ENCODE results near the gene RUNX2. TPM values are rescaled to one million over a fixed set of nuclear protein-coding genes. Genes with fewer than 3 reads are reported as not detected.

RUNX2 gene
- total and polyA plus RNA-seq, 2 donors from 2014 or later: 2.3 to 4.7 TPM

GRCh38 chr6:45678285-45678607 is 350.1 kb downstream of the RUNX2 start:
- intact Hi-C loops (cut with DNase I): no loop called here
- Histone ChIP-seq H3K4me1 (ENCODE audit: control insufficient read depth in 2 of 3, insufficient read depth in 2 of 3, low read depth in 1 of 3, low read length in 3 of 3) (peaks cover 0 to 10% (median 6%) of the 10 kb centered on the region in 3 donors), H3K4me3 (ENCODE audit: low read length in 3 of 3) (no peak overlapping the region), H3K36me3 (ENCODE audit: control insufficient read depth in 2 of 3, insufficient read depth in 3 of 3, low read length in 3 of 3) (no peaks in the 10 kb centered on the region), H3K9me3 (ENCODE audit: control insufficient read depth in 2 of 3, insufficient read depth in 1 of 3, low read length in 3 of 3) (peaks cover 0 to 9% (median 0%) of the 10 kb centered on the region in 3 donors), H3K9ac (ENCODE audit: low read length in 3 of 3) (no peak overlapping the region), H3K27ac (ENCODE audit: low read depth in 2 of 2, low read length in 2 of 2) (no peak overlapping the region), H3K27me3 (ENCODE audit: control insufficient read depth, insufficient read depth, low read length) (no peaks in the 10 kb centered on the region)
- FAIRE-seq (no peak), DNase-seq (no peak)
- TF ChIP-seq, protein P1, sequence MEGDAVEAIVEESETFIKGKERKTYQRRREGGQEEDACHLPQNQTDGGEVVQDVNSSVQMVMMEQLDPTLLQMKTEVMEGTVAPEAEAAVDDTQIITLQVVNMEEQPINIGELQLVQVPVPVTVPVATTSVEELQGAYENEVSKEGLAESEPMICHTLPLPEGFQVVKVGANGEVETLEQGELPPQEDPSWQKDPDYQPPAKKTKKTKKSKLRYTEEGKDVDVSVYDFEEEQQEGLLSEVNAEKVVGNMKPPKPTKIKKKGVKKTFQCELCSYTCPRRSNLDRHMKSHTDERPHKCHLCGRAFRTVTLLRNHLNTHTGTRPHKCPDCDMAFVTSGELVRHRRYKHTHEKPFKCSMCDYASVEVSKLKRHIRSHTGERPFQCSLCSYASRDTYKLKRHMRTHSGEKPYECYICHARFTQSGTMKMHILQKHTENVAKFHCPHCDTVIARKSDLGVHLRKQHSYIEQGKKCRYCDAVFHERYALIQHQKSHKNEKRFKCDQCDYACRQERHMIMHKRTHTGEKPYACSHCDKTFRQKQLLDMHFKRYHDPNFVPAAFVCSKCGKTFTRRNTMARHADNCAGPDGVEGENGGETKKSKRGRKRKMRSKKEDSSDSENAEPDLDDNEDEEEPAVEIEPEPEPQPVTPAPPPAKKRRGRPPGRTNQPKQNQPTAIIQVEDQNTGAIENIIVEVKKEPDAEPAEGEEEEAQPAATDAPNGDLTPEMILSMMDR (IDR thresholded peaks at IDR 0.05; ENCODE audit: borderline replicate concordance, extremely low read depth, insufficient read depth): no peak

- Histone ChIP-seq H3K27me3 (ENCODE audit: control insufficient read depth, insufficient read depth, low read length) (no peaks in the 10 kb centered on the region), H3K4me1 (ENCODE audit: control insufficient read depth in 2 of 3, insufficient read depth in 2 of 3, low read depth in 1 of 3, low read length in 3 of 3) (peaks cover 0 to 10% (median 6%) of the 10 kb centered on the region in 3 donors), H3K4me3 (ENCODE audit: low read length in 3 of 3) (no peak overlapping the region), H3K27ac (ENCODE audit: low read depth in 2 of 2, low read length in 2 of 2) (no peak overlapping the region), H3K9me3 (ENCODE audit: control insufficient read depth in 2 of 3, insufficient read depth in 1 of 3, low read length in 3 of 3) (peaks cover 0 to 9% (median 0%) of the 10 kb centered on the region in 3 donors), H3K9ac (ENCODE audit: low read length in 3 of 3) (no peak overlapping the region), H3K36me3 (ENCODE audit: control insufficient read depth in 2 of 3, insufficient read depth in 3 of 3, low read length in 3 of 3) (no peaks in the 10 kb centered on the region)
- no peak for FAIRE-seq
- no peak for DNase-seq
- intact Hi-C loops (cut with DNase I): no loop called here
- TF ChIP-seq, protein P1 (IDR thresholded peaks at IDR 0.05; ENCODE audit: borderline replicate concordance, extremely low read depth, insufficient read depth): no peak
Observed at GRCh38 chr6:45679163-45679562, 351.0 kb downstream of the RUNX2 start.

DNA sequence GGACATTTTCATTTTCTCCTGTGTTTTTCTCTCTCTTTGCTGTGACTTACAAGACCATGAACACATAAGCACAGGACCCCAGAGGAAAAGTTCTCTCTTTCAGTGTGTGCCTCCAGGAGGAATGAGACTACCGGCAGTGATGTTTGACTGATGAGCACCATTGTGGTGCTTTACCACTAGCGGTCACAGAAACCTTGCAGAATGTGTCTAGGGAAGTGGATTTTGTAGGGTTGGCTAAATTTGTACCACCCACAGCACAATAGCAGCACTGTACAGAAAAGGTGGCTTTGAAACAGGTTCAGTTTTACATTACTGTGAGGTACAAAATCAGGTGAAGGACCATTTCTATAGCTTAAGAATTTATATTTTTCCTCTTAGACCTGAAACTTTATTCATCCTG is 351.5 kb downstream of the RUNX2 start:
- no peak for FAIRE-seq
- Histone ChIP-seq H3K4me1 (ENCODE audit: control insufficient read depth in 2 of 3, insufficient read depth in 2 of 3, low read depth in 1 of 3, low read length in 3 of 3) (peaks cover 0 to 10% (median 6%) of the 10 kb centered on the region in 3 donors), H3K9me3 (ENCODE audit: control insufficient read depth in 2 of 3, insufficient read depth in 1 of 3, low read length in 3 of 3) (peaks cover 0 to 9% (median 0%) of the 10 kb centered on the region in 3 donors), H3K36me3 (ENCODE audit: control insufficient read depth in 2 of 3, insufficient read depth in 3 of 3, low read length in 3 of 3) (no peaks in the 10 kb centered on the region), H3K27ac (ENCODE audit: low read depth in 2 of 2, low read length in 2 of 2) (no peak overlapping the region), H3K9ac (ENCODE audit: low read length in 3 of 3) (no peak overlapping the region), H3K27me3 (ENCODE audit: control insufficient read depth, insufficient read depth, low read length) (no peaks in the 10 kb centered on the region), H3K4me3 (ENCODE audit: low read length in 3 of 3) (no peak overlapping the region)
- TF ChIP-seq, protein P1 (IDR thresholded peaks at IDR 0.05; ENCODE audit: borderline replicate concordance, extremely low read depth, insufficient read depth): no peak
- DNase-seq: no peak
- intact Hi-C loops (cut with DNase I): no loop called here
